ENCODE results near the gene CREB5. TPM values are rescaled to one million over a fixed set of nuclear protein-coding genes. Genes with fewer than 3 reads are reported as not detected.

The CREB5 gene
- total RNA-seq, 2 experiments from 2014 or later = 1.2 to 1.5 TPM

GRCh38 chr7:28554802-28555471, 142.6 kb downstream of the CREB5 start:
- Mint-ChIP-seq H3K9me3 (no peaks in the 10 kb centered on the region), H3K4me1 (ENCODE audit: low read depth) (no peaks in the 10 kb centered on the region), H3K4me3 (no peak overlapping the region), H3K27ac (no peak overlapping the region), H3K36me3 (ENCODE audit: low read depth) (no peaks in the 10 kb centered on the region), H3K27me3 (peaks cover 6% of the 10 kb centered on the region)
- no peak for ATAC-seq
- ChIA-PET CTCF (no interaction called here), POLR2A (no interaction called here)
- intact Hi-C loops (cut with micrococcal nuclease) = no loop called here
- TF ChIP-seq, protein P1, sequence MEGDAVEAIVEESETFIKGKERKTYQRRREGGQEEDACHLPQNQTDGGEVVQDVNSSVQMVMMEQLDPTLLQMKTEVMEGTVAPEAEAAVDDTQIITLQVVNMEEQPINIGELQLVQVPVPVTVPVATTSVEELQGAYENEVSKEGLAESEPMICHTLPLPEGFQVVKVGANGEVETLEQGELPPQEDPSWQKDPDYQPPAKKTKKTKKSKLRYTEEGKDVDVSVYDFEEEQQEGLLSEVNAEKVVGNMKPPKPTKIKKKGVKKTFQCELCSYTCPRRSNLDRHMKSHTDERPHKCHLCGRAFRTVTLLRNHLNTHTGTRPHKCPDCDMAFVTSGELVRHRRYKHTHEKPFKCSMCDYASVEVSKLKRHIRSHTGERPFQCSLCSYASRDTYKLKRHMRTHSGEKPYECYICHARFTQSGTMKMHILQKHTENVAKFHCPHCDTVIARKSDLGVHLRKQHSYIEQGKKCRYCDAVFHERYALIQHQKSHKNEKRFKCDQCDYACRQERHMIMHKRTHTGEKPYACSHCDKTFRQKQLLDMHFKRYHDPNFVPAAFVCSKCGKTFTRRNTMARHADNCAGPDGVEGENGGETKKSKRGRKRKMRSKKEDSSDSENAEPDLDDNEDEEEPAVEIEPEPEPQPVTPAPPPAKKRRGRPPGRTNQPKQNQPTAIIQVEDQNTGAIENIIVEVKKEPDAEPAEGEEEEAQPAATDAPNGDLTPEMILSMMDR (IDR thresholded peaks at IDR 0.05) = no peak
- DNase-seq = no peak

GRCh38 chr7:28556025-28556424, 143.7 kb downstream of the CREB5 start:
- no peak for ATAC-seq
- H3K27ac Mint-ChIP-seq = no peak overlapping the region
- ChIA-PET POLR2A (no interaction called here), CTCF (no interaction called here)
- peaks cover 6% of the 10 kb centered on the region for H3K27me3 Mint-ChIP-seq
- H3K9me3 Mint-ChIP-seq = no peaks in the 10 kb centered on the region
- intact Hi-C loops (cut with micrococcal nuclease) = no loop called here
- H3K36me3 Mint-ChIP-seq (ENCODE audit: low read depth) = no peaks in the 10 kb centered on the region
- no peak for DNase-seq
- TF ChIP-seq, protein P1 (IDR thresholded peaks at IDR 0.05) = no peak
- no peak overlapping the region for H3K4me3 Mint-ChIP-seq
- no peaks in the 10 kb centered on the region for H3K4me1 Mint-ChIP-seq (ENCODE audit: low read depth)

DNA sequence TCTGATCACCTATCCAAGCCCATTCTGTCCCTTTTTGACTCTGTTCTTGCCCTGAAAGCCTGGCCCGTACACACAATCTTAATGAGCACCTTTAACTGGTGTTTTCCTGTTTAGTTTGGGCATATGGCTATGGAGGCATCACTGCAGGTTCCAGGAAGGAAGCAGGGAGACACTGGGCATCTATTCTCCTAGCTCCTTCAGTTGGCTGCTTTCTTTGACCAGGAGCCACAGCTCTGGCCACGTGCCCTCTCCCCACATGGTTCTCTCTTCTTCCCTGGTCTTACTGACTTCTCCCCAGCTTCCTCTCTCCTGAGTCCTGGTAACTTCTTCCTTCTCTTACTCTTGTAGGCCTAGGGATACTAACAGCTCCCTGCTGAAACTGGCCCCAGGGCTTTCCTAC, 144.4 kb downstream of the CREB5 start:
- Mint-ChIP-seq H3K4me3 (no peak overlapping the region), H3K36me3 (ENCODE audit: low read depth) (no peaks in the 10 kb centered on the region), H3K4me1 (ENCODE audit: low read depth) (no peaks in the 10 kb centered on the region), H3K27ac (no peak overlapping the region), H3K9me3 (no peaks in the 10 kb centered on the region), H3K27me3 (peaks cover 5% of the 10 kb centered on the region)
- CTCF ChIA-PET = no interaction called here
- ATAC-seq = no peak
- no peak for DNase-seq
- TF ChIP-seq, protein P1 (IDR thresholded peaks at IDR 0.05) = no peak
- POLR2A ChIA-PET = no interaction called here
- intact Hi-C loops (cut with micrococcal nuclease) = no loop called here

DNA sequence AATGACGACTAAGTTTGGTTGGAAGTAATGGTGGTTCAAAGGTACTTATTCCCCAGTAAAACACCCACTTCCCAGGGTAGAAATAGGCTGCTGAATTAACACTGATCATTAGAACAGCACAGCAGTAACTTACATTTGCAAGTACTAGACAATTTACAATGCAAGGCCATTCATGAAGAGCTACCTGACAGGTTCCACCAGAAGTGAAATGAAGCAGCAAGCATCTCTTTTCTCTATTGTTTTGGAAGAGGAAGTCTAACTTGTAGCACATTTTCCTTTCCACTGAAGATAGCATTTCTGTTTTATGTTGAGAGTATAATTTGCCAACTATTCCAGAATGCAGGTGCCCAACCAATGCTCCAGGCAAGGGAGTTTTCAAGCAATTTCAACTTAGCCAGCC, 145.9 kb downstream of the CREB5 start:
- H3K4me3 Mint-ChIP-seq = no peak overlapping the region
- DNase-seq (no peak), ATAC-seq (no peak)
- intact Hi-C loops (cut with micrococcal nuclease) = no loop called here
- H3K4me1 Mint-ChIP-seq (ENCODE audit: low read depth) = no peaks in the 10 kb centered on the region
- ChIA-PET CTCF (interaction anchor here (1.4 kb wide), 1 partner anchor 399 kb away, joined by 3 read pairs; no protein-coding TSS in a partner anchor), POLR2A (no interaction called here)
- no peak overlapping the region for H3K27ac Mint-ChIP-seq
- no peaks in the 10 kb centered on the region for H3K36me3 Mint-ChIP-seq (ENCODE audit: low read depth)
- no peaks in the 10 kb centered on the region for H3K9me3 Mint-ChIP-seq
- peaks cover 1% of the 10 kb centered on the region for H3K27me3 Mint-ChIP-seq
- TF ChIP-seq, protein P1 (IDR thresholded peaks at IDR 0.05) = no peak

DNA sequence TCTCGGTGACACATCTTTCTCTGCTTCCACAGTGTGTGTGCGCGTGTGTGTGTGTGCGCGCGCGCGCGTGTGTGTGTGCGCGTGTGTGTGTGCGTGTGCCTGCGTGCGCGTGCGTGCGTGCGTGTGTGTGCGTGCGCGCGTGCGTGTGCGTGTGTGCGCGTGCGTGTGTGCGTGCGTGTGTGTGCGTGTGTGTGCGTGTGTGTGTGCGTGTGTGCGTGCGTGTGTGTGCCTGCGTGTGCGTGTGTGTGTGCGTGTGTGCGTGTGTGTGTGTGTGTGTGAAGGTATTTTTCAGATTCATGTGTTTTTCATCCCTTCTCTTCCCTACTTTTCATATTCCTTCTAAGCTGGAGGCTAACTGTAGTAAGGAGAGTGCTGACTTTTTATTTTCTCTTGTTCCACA, 148.4 kb downstream of the CREB5 start:
- intact Hi-C loops (cut with micrococcal nuclease) = no loop called here
- ChIA-PET POLR2A (no interaction called here), CTCF (no interaction called here)
- Mint-ChIP-seq H3K27ac (no peak overlapping the region), H3K4me1 (ENCODE audit: low read depth) (no peaks in the 10 kb centered on the region), H3K4me3 (no peak overlapping the region), H3K9me3 (no peaks in the 10 kb centered on the region), H3K36me3 (ENCODE audit: low read depth) (no peaks in the 10 kb centered on the region), H3K27me3 (peaks cover 4% of the 10 kb centered on the region)
- TF ChIP-seq, protein P1 (IDR thresholded peaks at IDR 0.05) = no peak
- no peak for ATAC-seq
- DNase-seq = no peak
